Fibroblast of the aortic adventitia (primary cell): ENCODE data around the gene TSC1. TPM values are rescaled to one million over a fixed set of nuclear protein-coding genes. Genes with fewer than 3 reads are reported as not detected.

Experiments used
- DNase-seq: peaks from one replicate; pipeline ENCODE4 v3.0.0-alpha.2; 2010; ENCODE audit warnings: low read depth
- H3K4me3 ChIP-seq: 2 replicates; pipeline ENCODE4 v1.5.1; 2011; ENCODE audit warnings: low read depth, mild to moderate bottlenecking, control low read depth, low read length, moderate library complexity
- CTCF ChIP-seq: IDR thresholded peaks from 2 replicates; pipeline ENCODE4 v1.5.1; 2011; ENCODE audit warnings: mild to moderate bottlenecking, low read length, control low read depth, inconsistent platforms; ENCODE audit not compliant: insufficient read depth
- total RNA-seq: library from RNA; depleted of rRNA; stranded (reverse); fragments of >200 nt; gene quantifications from 2 replicates; pipeline ENCODE4 v1.2.3, GENCODE V29; 2012; ENCODE audit warnings: low replicate concordance

The TSC1 gene
- total RNA-seq, 1 donor: 70.7 TPM

GRCh38 chr9:132983491-132984201 is 39.2 kb upstream of the TSC1 start:
- DNase-seq: no peak
- no peak for TF ChIP-seq CTCF
- no peak overlapping the region for H3K4me3 ChIP-seq

GRCh38 chr9:132982458-132982857 is 38.0 kb upstream of the TSC1 start:
- no peak overlapping the region for H3K4me3 ChIP-seq
- no peak for TF ChIP-seq CTCF
- no peak for DNase-seq

GRCh38 chr9:132980157-132980556 is 35.7 kb upstream of the TSC1 start:
- no peak for TF ChIP-seq CTCF
- no peak overlapping the region for H3K4me3 ChIP-seq
- DNase-seq: no peak

GRCh38 chr9:132978451-132979131 is 34.2 kb upstream of the TSC1 start, which contains the start of gene GFI1B:
TSS of gene GFI1B (plus strand) at chr9:132978694. CDS start at chr9:132986679, 7,985 bp downstream.
- H3K4me3 ChIP-seq: no peak within 1 kb of the TSS
- TF ChIP-seq CTCF: no peak
- DNase-seq: no peak

GRCh38 chr9:132978112-132978450 is 33.7 kb upstream of the TSC1 start:
- TF ChIP-seq CTCF: no peak
- H3K4me3 ChIP-seq: no peak overlapping the region
- no peak for DNase-seq

- H3K4me3 ChIP-seq: no peak overlapping the region
- no peak for DNase-seq
- no peak for TF ChIP-seq CTCF
Observed at GRCh38 chr9:132976571-132976970, 32.2 kb upstream of the TSC1 start.

- H3K4me3 ChIP-seq: no peak overlapping the region
- TF ChIP-seq CTCF: no peak
- DNase-seq: no peak
Observed at GRCh38 chr9:132975961-132976360, 31.5 kb upstream of the TSC1 start.
